Gastroesophageal sphincter (tissue), 4 donors: Measurements from ENCODE around the gene KRT34. TPM values are rescaled to one million over a fixed set of nuclear protein-coding genes. Genes with fewer than 3 reads are reported as not detected.

Source experiments
- ATAC-seq: fragments of 150-250 bp; one replicate; pipeline ENCODE4 v1.9.1; 2016; ENCODE audit warnings: mild to moderate bottlenecking, moderate library complexity
- H3K27ac ChIP-seq, 4 donors: fragments of 200-600 bp; sonication (generic) in 3 of 4; 1 replicate in 3 of 4; 2 replicates in 1 of 4; pipeline ENCODE4 v1.5.1; 2016 to 2019
- H3K27me3 ChIP-seq: fragments of 200-600 bp; sonication (generic); one replicate; pipeline ENCODE4 v1.5.1; 2019
- H3K36me3 ChIP-seq, 2 donors: fragments of 200-600 bp; sonication (generic); one replicate each; pipeline ENCODE4 v1.5.1; 2019; ENCODE audit warnings: control low read depth in 1 of 2
- H3K4me1 ChIP-seq, 3 donors: fragments of 200-600 bp; sonication (generic); 1 replicate in 2 of 3; 2 replicates in 1 of 3; pipeline ENCODE4 v1.5.1; 2016 to 2019; ENCODE audit warnings: control low read depth in 2 of 3
- H3K4me3 ChIP-seq, 2 donors: fragments of 200-600 bp; sonication (generic); one replicate each; pipeline ENCODE4 v1.5.1; 2019; ENCODE audit warnings: mild to moderate bottlenecking in 1 of 2, moderate library complexity in 1 of 2
- H3K9me3 ChIP-seq, 3 donors: fragments of 200-600 bp; sonication (generic); one replicate each; pipeline ENCODE4 v1.5.1; 2017 to 2019; ENCODE audit warnings: control low read depth in 2 of 3
- EP300 ChIP-seq: sonication (generic); formaldehyde crosslinking; IDR thresholded peaks from one replicate; pipeline ENCODE4 v1.6.1; 2017; ENCODE audit warnings: antibody characterized with exemption, mild to moderate bottlenecking
- POLR2A ChIP-seq, 2 donors: fragments of 450-650 bp; IDR thresholded peaks; one replicate each; pipeline ENCODE4 v1.6.1; 2017; ENCODE audit warnings: antibody characterized with exemption in 2 of 2, mild to moderate bottlenecking in 2 of 2, moderate library complexity in 1 of 2
- POLR2AphosphoS5 ChIP-seq: sonication (generic); formaldehyde crosslinking; IDR thresholded peaks from one replicate; pipeline ENCODE4 v1.6.1; 2017; ENCODE audit warnings: antibody characterized with exemption
- WGBS, 2 donors: methylation state at CpG; one replicate each; pipeline ENCODE4 v1.1.5; 2018; ENCODE audit warnings: low coverage in 1 of 2; 5-methylcytosine and 5-hydroxymethylcytosine counted together
- total RNA-seq, 4 donors: library from RNA; depleted of rRNA; stranded (reverse); fragments of >200 nt; gene quantifications; one replicate each; pipeline ENCODE4 v1.1.0, GENCODE V29; 2016
- TF ChIP-seq, protein P1 (sequence below), 4 experiments: fragments of 200-600 bp in 2 of 4; fragments of 450-650 bp in 2 of 4; sonication (generic) in 1 of 4; IDR thresholded peaks; one replicate each; pipeline ENCODE4 v1.5.1; 2017 to 2019; ENCODE audit warnings: antibody characterized with exemption in 4 of 4, mild to moderate bottlenecking in 2 of 4, moderate library complexity in 2 of 4

The KRT34 gene
- total RNA-seq, 4 donors from 2014 or later, result 0.27 TPM; not detected in 3

DNA sequence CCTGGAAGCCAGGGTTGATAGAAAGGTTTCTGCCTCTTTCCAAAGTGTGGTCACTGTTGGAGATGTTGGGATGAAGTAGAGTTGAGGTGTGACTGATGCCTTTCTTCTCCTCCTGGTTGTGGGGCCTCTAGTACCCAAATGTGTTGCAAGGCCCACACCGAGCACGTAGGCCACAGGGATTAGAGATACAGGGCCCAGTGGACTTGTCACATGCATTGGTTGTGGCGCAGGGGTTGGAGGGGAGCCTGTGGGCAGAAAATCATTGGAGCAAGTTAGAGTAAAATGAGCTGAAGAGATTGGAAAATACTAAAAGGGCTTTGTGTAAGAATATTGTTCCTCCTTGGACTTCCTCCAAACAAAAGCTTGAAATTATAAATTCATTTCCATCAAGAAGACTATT, 36.1 kb downstream of the KRT34 start:
- H3K27me3 ChIP-seq, result no peaks in the 10 kb centered on the region

DNA sequence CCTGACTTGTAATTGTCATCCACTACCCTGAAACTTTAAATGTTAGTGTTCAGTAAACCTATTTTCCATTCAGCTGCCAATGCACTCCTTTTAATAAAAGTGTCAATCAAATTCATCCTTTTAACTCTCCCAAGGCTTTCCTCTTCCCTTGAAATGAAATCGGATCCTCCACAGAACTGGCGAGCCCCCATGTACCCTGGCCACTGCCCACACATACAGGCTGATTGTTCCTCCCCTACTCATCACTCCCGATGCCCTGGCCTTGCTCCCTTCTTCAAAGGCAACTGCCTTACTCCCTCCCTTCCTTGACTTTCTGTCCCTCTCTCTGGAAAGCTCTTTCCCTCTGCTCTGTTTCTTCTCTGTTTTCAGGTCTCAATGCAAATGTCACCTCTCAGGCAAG, 39.1 kb downstream of the KRT34 start:
- Histone ChIP-seq H3K9me3 (peaks cover 0 to 7% (median 0%) of the 10 kb centered on the region in 3 donors), H3K27ac (no peak overlapping the region), H3K4me1 (no peaks in the 10 kb centered on the region), H3K27me3 (no peaks in the 10 kb centered on the region), H3K36me3 (no peaks in the 10 kb centered on the region), H3K4me3 (no peak overlapping the region)
- WGBS, 2 donors, result 79 to 100% methylated on average over 3 of the region's 3 CpGs
- TF ChIP-seq EP300, result no peak
- no peak for ATAC-seq

More for the DNA sequence above, 36.1 kb downstream of the KRT34 start:
- Histone ChIP-seq H3K9me3 (peaks cover 0 to 7% (median 0%) of the 10 kb centered on the region in 3 donors), H3K27ac (no peak overlapping the region), H3K4me1 (no peaks in the 10 kb centered on the region), H3K4me3 (no peak overlapping the region), H3K36me3 (no peaks in the 10 kb centered on the region)
- TF ChIP-seq EP300 (no peak), POLR2A (IDR thresholded peaks at IDR 0.05) (no peak), POLR2AphosphoS5 (no peak)
- TF ChIP-seq, protein P1, sequence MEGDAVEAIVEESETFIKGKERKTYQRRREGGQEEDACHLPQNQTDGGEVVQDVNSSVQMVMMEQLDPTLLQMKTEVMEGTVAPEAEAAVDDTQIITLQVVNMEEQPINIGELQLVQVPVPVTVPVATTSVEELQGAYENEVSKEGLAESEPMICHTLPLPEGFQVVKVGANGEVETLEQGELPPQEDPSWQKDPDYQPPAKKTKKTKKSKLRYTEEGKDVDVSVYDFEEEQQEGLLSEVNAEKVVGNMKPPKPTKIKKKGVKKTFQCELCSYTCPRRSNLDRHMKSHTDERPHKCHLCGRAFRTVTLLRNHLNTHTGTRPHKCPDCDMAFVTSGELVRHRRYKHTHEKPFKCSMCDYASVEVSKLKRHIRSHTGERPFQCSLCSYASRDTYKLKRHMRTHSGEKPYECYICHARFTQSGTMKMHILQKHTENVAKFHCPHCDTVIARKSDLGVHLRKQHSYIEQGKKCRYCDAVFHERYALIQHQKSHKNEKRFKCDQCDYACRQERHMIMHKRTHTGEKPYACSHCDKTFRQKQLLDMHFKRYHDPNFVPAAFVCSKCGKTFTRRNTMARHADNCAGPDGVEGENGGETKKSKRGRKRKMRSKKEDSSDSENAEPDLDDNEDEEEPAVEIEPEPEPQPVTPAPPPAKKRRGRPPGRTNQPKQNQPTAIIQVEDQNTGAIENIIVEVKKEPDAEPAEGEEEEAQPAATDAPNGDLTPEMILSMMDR (IDR thresholded peaks at IDR 0.05), result no peak
- WGBS, 2 donors, result 67 to 94% methylated on average over 3 of the region's 3 CpGs
- ATAC-seq, result no peak

DNA sequence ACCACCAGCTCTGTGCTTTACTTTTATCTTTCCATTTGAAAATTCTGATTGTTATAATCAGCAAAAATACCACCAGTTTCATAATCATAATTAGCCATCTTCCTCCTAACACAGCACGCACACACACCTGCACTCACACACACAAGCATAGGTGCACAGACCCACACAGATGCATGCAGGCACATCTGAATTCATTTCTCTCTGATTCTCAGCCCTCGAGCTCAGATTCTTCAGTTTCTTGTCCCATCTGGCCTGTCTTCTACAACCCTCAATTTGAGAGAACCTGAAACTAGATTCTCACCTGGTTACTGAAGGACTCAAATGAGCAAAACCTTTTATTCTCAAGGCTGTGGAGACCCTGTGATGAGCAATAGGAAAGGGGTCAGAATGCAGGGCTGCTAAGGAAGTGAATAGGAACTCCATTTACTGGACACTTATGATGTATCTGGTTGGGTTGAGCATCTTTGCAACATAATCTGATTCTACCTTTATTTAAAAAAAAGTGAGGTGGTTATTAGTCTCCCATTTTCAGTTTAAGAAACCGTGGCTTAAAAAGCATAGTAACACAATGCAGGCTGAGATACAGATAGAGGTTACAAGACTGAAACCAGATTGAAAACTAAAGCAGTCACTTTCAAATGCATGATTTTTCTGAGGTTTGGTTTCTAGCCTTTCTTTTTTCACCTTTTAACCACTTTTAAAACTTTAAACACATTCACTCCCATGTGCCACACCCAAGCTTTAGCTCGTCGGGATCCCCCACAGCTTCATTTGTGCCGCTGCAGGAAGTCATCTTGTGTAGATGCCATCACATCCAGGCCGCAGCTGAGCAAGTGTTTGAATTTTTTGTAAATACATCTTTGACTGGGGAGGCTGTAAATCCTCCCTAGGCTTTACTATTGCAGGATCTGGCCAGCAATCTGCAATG, 40.9 kb downstream of the KRT34 start:
- TF ChIP-seq POLR2A (IDR thresholded peaks at IDR 0.05) (no peak), EP300 (no peak), POLR2AphosphoS5 (no peak)
- TF ChIP-seq, protein P1 (IDR thresholded peaks at IDR 0.05), result no peak
- Histone ChIP-seq H3K27me3 (no peaks in the 10 kb centered on the region), H3K4me1 (no peaks in the 10 kb centered on the region), H3K9me3 (peaks cover 0 to 7% (median 0%) of the 10 kb centered on the region in 3 donors), H3K36me3 (no peaks in the 10 kb centered on the region), H3K27ac (no peak overlapping the region), H3K4me3 (no peak overlapping the region)
- 58 to 76% methylated on average over 6 to 7 of the region's 7 CpGs for WGBS, 2 donors
- ATAC-seq, result no peak

DNA sequence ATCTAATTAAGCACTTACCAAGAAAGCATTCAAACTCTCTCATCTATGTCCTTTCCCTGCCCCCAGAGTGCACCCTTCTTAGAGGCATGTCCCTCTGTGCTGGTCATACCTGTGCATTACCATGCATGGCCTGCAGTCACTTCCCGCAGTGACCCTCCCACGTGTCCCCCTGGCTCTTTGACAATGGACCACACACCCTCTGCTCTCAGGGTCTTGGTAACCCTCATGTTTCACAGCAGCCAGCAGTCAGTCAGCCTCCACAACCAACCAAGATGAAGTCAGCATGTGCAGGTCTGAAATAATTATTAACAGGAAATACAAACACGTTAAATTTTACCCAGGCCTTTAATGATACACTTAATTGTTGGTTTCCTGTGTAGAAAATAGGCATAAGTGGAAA, 41.6 kb downstream of the KRT34 start:
- 27 to 57% methylated on average over 1 to 3 of the region's 3 CpGs for WGBS, 2 donors

DNA sequence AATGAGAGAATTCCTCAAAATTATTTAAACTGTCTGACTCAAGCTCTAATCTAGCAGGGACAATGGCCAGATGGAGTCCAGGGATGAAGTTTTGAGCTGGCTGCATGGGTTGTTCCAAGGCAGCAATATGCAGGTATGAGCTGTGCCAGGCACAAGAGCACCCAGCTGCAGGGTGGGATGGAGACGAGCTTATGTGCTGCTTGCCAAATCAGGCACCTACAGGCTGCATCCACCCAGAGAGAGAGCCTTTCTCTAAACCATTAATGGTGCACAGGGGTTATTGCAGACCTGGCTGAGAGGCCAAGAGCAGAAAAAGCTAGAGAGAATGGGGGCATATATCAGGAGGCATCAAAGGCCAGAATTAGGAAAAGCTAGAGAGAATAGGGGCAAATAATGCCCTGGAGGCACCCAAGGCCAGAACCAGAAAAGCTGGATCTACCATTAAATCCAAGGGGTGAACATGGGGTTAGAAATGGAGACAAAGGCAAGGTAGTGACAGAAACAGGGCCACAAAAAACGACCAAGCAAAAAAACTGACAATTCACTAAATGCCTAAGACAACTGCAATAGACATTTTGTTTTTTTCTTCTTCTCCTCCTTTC, 42.4 kb downstream of the KRT34 start:
- Histone ChIP-seq H3K9me3 (peaks cover 0 to 7% (median 0%) of the 10 kb centered on the region in 3 donors), H3K4me1 (no peaks in the 10 kb centered on the region), H3K36me3 (no peaks in the 10 kb centered on the region), H3K27ac (no peak overlapping the region), H3K27me3 (peaks cover 1% of the 10 kb centered on the region), H3K4me3 (no peak overlapping the region)
- TF ChIP-seq, protein P1 (IDR thresholded peaks at IDR 0.05), result no peak
- 43 to 47% methylated on average over 1 to 2 of the region's 2 CpGs for WGBS, 2 donors
- ATAC-seq, result no peak

More for the DNA sequence above, 41.6 kb downstream of the KRT34 start:
- TF ChIP-seq, protein P1 (IDR thresholded peaks at IDR 0.05), result no peak
- TF ChIP-seq POLR2AphosphoS5 (no peak), EP300 (no peak), POLR2A (IDR thresholded peaks at IDR 0.05) (no peak)
- Histone ChIP-seq H3K36me3 (no peaks in the 10 kb centered on the region), H3K27me3 (no peaks in the 10 kb centered on the region), H3K4me3 (no peak overlapping the region), H3K4me1 (no peaks in the 10 kb centered on the region), H3K9me3 (peaks cover 0 to 7% (median 0%) of the 10 kb centered on the region in 3 donors), H3K27ac (no peak overlapping the region)
- ATAC-seq, result no peak
